K562 (cell line): ENCODE data around the gene UGT2A1.

Experiments
- ZFX ChIP-seq: sonication (generic); formaldehyde crosslinking; IDR thresholded peaks from 2 replicates; pipeline ENCODE4 v1.8.0; 2022; ENCODE audit warnings: mild to moderate bottlenecking, missing genetic modification reagents, moderate library complexity
- TF ChIP-seq, protein P1 (sequence below), 3 experiments: IDR thresholded peaks in 2 of 3; conservative IDR thresholded peaks in 1 of 3; 2 replicates each; pipeline ENCODE4 v1.5.1; 2011 to 2012; ENCODE audit warnings: low read length in 3 of 3, mild to moderate bottlenecking in 3 of 3, control low read depth in 2 of 3, improper control_type of control experiment in 1 of 3, inconsistent platforms in 1 of 3, low read depth in 1 of 3, mixed read lengths in 1 of 3, moderate library complexity in 1 of 3; ENCODE audit not compliant: insufficient read depth in 2 of 3

DNA sequence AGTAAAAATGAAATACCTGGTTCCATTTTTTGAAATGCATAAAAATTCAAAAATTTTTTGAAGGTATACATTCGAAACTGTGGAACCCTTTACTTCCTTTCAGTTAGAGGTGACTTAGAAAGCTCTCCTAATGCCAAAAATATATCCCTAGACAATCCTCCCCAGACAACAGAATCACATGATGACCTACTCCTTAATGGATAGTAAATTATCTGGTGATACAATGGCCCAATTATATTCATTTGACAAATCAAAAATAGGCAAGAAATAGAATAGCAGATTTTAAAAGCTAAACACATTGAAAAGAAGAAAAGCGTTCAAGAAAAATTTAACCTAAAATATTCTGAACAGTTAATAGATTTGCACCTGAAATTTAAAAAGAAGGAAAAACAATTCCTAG lies 10.1 kb downstream of the UGT2A1 start:
- TF ChIP-seq, protein P1, sequence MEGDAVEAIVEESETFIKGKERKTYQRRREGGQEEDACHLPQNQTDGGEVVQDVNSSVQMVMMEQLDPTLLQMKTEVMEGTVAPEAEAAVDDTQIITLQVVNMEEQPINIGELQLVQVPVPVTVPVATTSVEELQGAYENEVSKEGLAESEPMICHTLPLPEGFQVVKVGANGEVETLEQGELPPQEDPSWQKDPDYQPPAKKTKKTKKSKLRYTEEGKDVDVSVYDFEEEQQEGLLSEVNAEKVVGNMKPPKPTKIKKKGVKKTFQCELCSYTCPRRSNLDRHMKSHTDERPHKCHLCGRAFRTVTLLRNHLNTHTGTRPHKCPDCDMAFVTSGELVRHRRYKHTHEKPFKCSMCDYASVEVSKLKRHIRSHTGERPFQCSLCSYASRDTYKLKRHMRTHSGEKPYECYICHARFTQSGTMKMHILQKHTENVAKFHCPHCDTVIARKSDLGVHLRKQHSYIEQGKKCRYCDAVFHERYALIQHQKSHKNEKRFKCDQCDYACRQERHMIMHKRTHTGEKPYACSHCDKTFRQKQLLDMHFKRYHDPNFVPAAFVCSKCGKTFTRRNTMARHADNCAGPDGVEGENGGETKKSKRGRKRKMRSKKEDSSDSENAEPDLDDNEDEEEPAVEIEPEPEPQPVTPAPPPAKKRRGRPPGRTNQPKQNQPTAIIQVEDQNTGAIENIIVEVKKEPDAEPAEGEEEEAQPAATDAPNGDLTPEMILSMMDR (IDR thresholded peaks at IDR 0.05 in 2 of 3, conservative IDR thresholded peaks at IDR 0.05 in 1 of 3; ENCODE audit: insufficient read depth in 2 of 3, low read depth in 1 of 3, low read length in 3 of 3), result no peak
- no peak for TF ChIP-seq ZFX (CRISPR knock-in tag)
